ENCODE data around the gene TMEM45B.

GRCh38 chr11:129778877-129779276, 36.8 kb upstream of the TMEM45B start:
- TF ChIP-seq CTCF (IDR thresholded peaks at IDR 0.05; ENCODE audit: low read depth, low read length) (no peak), EZH2phosphoT487 (IDR thresholded peaks at IDR 0.05; ENCODE audit: low read depth) (no peak)

Measured in OCI-LY3 (cell line).